Measurements from ENCODE around the gene MRPL50.

- TF ChIP-seq, protein P1, sequence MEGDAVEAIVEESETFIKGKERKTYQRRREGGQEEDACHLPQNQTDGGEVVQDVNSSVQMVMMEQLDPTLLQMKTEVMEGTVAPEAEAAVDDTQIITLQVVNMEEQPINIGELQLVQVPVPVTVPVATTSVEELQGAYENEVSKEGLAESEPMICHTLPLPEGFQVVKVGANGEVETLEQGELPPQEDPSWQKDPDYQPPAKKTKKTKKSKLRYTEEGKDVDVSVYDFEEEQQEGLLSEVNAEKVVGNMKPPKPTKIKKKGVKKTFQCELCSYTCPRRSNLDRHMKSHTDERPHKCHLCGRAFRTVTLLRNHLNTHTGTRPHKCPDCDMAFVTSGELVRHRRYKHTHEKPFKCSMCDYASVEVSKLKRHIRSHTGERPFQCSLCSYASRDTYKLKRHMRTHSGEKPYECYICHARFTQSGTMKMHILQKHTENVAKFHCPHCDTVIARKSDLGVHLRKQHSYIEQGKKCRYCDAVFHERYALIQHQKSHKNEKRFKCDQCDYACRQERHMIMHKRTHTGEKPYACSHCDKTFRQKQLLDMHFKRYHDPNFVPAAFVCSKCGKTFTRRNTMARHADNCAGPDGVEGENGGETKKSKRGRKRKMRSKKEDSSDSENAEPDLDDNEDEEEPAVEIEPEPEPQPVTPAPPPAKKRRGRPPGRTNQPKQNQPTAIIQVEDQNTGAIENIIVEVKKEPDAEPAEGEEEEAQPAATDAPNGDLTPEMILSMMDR (IDR thresholded peaks at IDR 0.05), result no peak
- no peak for TF ChIP-seq FOXJ3 (CRISPR knock-in tag; IDR thresholded peaks at IDR 0.05; ENCODE audit: borderline replicate concordance)
- TF ChIP-seq ZNF396 (CRISPR knock-in tag; IDR thresholded peaks at IDR 0.05; ENCODE audit: borderline replicate concordance), result no peak
- TF ChIP-seq USF2 (CRISPR knock-in tag; IDR thresholded peaks at IDR 0.05), result no peak
- no peak for TF ChIP-seq E2F4 (CRISPR knock-in tag; IDR thresholded peaks at IDR 0.05; ENCODE audit: borderline replicate concordance, low read depth)
- TF ChIP-seq ZBTB21 (CRISPR knock-in tag; IDR thresholded peaks at IDR 0.05; ENCODE audit: borderline replicate concordance), result no peak
- no peak for TF ChIP-seq E2F5 (CRISPR knock-in tag; IDR thresholded peaks at IDR 0.05)
- no peak for TF ChIP-seq NFYB (CRISPR knock-in tag; conservative IDR thresholded peaks at IDR 0.05; ENCODE audit: low read depth)
- TF ChIP-seq, protein P2, sequence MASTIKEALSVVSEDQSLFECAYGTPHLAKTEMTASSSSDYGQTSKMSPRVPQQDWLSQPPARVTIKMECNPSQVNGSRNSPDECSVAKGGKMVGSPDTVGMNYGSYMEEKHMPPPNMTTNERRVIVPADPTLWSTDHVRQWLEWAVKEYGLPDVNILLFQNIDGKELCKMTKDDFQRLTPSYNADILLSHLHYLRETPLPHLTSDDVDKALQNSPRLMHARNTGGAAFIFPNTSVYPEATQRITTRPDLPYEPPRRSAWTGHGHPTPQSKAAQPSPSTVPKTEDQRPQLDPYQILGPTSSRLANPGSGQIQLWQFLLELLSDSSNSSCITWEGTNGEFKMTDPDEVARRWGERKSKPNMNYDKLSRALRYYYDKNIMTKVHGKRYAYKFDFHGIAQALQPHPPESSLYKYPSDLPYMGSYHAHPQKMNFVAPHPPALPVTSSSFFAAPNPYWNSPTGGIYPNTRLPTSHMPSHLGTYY (CRISPR knock-in tag; IDR thresholded peaks at IDR 0.05), result no peak
- TF ChIP-seq FOXP4 (CRISPR knock-in tag; IDR thresholded peaks at IDR 0.05), result no peak
- TF ChIP-seq CREM (CRISPR knock-in tag; IDR thresholded peaks at IDR 0.05), result no peak
These were observed 31.1 kb downstream of the MRPL50 start for GRCh38 chr9:101367323-101367722.
